ENCODE data around the gene FSHR.

DNA sequence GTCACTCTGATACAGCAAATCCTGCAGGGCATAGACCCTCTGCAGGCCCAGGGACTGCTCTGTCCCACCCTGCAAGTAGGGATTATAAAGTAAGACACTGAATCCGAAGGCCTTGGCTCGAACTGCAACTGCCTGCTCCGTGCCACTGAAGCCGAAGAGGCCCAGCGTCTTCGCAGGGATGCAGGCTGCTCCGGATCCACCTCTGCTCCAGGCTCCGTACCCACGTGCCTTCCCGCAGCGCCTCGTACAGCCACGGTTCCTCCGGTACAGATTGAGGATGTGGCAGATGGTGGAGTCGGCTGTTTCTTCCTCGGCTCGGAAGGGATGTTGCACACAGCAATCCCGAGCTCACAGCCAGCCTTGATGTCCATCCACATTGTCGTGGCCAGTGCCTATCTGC is 238.4 kb downstream of the FSHR start:
- TF ChIP-seq, protein P1, sequence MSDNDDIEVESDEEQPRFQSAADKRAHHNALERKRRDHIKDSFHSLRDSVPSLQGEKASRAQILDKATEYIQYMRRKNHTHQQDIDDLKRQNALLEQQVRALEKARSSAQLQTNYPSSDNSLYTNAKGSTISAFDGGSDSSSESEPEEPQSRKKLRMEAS (IDR thresholded peaks at IDR 0.05; ENCODE audit: low read depth, low read length), result no peak
- TF ChIP-seq, protein P2, sequence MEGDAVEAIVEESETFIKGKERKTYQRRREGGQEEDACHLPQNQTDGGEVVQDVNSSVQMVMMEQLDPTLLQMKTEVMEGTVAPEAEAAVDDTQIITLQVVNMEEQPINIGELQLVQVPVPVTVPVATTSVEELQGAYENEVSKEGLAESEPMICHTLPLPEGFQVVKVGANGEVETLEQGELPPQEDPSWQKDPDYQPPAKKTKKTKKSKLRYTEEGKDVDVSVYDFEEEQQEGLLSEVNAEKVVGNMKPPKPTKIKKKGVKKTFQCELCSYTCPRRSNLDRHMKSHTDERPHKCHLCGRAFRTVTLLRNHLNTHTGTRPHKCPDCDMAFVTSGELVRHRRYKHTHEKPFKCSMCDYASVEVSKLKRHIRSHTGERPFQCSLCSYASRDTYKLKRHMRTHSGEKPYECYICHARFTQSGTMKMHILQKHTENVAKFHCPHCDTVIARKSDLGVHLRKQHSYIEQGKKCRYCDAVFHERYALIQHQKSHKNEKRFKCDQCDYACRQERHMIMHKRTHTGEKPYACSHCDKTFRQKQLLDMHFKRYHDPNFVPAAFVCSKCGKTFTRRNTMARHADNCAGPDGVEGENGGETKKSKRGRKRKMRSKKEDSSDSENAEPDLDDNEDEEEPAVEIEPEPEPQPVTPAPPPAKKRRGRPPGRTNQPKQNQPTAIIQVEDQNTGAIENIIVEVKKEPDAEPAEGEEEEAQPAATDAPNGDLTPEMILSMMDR (IDR thresholded peaks at IDR 0.05; ENCODE audit: low read depth, low read length), result no peak
- TF ChIP-seq POLR2A (IDR thresholded peaks at IDR 0.05; ENCODE audit: extremely low read depth, insufficient read length) (no peak), MYC (IDR thresholded peaks at IDR 0.05; ENCODE audit: low read depth, low read length) (no peak)
